CD4-positive, alpha-beta T cell (primary cell): Measurements from ENCODE around the gene KANK2. TPM values are rescaled to one million over a fixed set of nuclear protein-coding genes. Genes with fewer than 3 reads are reported as not detected.

ENCODE experiments used
- ATAC-seq: fragments of 200-7000 bp; cut with Tn5 transposase; one replicate; pipeline ENCODE4 v1.10.0; 2022; ENCODE audit warnings: mild to moderate bottlenecking; ENCODE audit not compliant: poor library complexity
- CTCF ChIA-PET: fragments of 350-600 bp; sonication (Branson Sonifier 250); formaldehyde crosslinking; loops from one replicate; lab custom pipeline; 2021; ENCODE audit warnings: antibody characterized with exemption, inconsistent platforms; lab: Charles Lee
- POLR2A ChIA-PET: fragments of 350-600 bp; sonication (Branson Sonifier 250); formaldehyde crosslinking; loops from one replicate; lab custom pipeline; 2021; ENCODE audit warnings: antibody characterized with exemption, inconsistent platforms; lab: Charles Lee
- DNase-seq, 14 experiments: peaks; one replicate each; pipeline ENCODE4 v3.0.0-alpha.2; 2013 to 2020; ENCODE audit warnings: mixed read lengths in 2 of 14
- H3K27ac ChIP-seq, 2 donors: one replicate each; pipeline versions ENCODE4 v1.5.1 to v1.7.0; 2013; ENCODE audit warnings: low read length in 2 of 2, low read depth in 1 of 2, mild to moderate bottlenecking in 1 of 2
- H3K27me3 ChIP-seq, 2 experiments: 1 replicate in 1 of 2; 2 replicates in 1 of 2; pipeline versions ENCODE4 v1.6.1 to v1.7.0; 2013; ENCODE audit warnings: low read length in 2 of 2, control low read depth in 1 of 2, mild to moderate bottlenecking in 1 of 2, moderate library complexity in 1 of 2; ENCODE audit not compliant: insufficient read depth in 2 of 2, control insufficient read depth in 1 of 2
- H3K36me3 ChIP-seq: one replicate; pipeline ENCODE4 v1.6.1; 2013; ENCODE audit warnings: low read length, control low read depth; ENCODE audit not compliant: insufficient read depth
- H3K4me1 ChIP-seq: one replicate; pipeline ENCODE4 v1.6.1; 2013; ENCODE audit warnings: low read length, control low read depth; ENCODE audit not compliant: insufficient read depth
- H3K4me3 ChIP-seq: one replicate; pipeline ENCODE4 v1.5.1; 2013; ENCODE audit warnings: mild to moderate bottlenecking, low read length, moderate library complexity
- H3K9me3 ChIP-seq, 2 experiments: 1 replicate in 1 of 2; 2 replicates in 1 of 2; pipeline versions ENCODE4 v1.6.1 to v1.7.0; 2013; ENCODE audit warnings: low read length in 2 of 2, mild to moderate bottlenecking in 2 of 2, control low read depth in 1 of 2, moderate library complexity in 1 of 2; ENCODE audit not compliant: control insufficient read depth in 1 of 2, insufficient read depth in 1 of 2
- H3K27ac Mint-ChIP-seq: one replicate; pipeline ENCODE4 v1.8.0; 2020; ENCODE audit warnings: mixed read lengths
- H3K27me3 Mint-ChIP-seq: one replicate; pipeline ENCODE4 v1.8.0; 2021; ENCODE audit warnings: mixed read lengths
- H3K36me3 Mint-ChIP-seq: one replicate; pipeline ENCODE4 v1.8.0; 2021; ENCODE audit warnings: low read depth, mixed read lengths
- H3K4me1 Mint-ChIP-seq: one replicate; pipeline ENCODE4 v1.8.0; 2021; ENCODE audit warnings: low read depth, mixed read lengths
- H3K4me3 Mint-ChIP-seq: one replicate; pipeline ENCODE4 v1.8.0; 2020; ENCODE audit warnings: mild to moderate bottlenecking, mixed read lengths
- H3K9me3 Mint-ChIP-seq: one replicate; pipeline ENCODE4 v1.8.0; 2020; ENCODE audit warnings: mixed read lengths
- CTCF ChIP-seq: fragments of 200-600 bp; IDR thresholded peaks from one replicate; pipeline ENCODE4 v1.8.0; 2022; ENCODE audit warnings: antibody characterized with exemption, mild to moderate bottlenecking
- intact Hi-C, 2 experiments: fragments of 100-400 bp; cut with DNase I in 1 of 2; cut with micrococcal nuclease in 1 of 2; formaldehyde crosslinking; loops; one replicate each; pipeline versions ENCODE4 v1.15.1 to v1.9.0; 2023 to 2025; cut with DNase I, micrococcal nuclease
- total RNA-seq, 174 experiments: library from RNA in 2 of 174; stranded (reverse) in 2 of 174; gene quantifications; one replicate each; pipeline ENCODE4 v1.2.3 and lab custom pipeline; 2021 to 2026

Gene KANK2
- total RNA-seq, 2 experiments from 2014 or later: not detected

- H3K27me3 ChIP-seq: peaks cover 5 to 15% of the 10 kb centered on the region in 2 experiments
- POLR2A ChIA-PET: no interaction called here
- H3K27me3 Mint-ChIP-seq: peaks cover 46% of the 10 kb centered on the region
These were observed 46.4 kb upstream of the KANK2 start for GRCh38 chr19:11243798-11244169.

GRCh38 chr19:11242864-11243797 is 45.8 kb upstream of the KANK2 start:
- Histone ChIP-seq H3K4me3 (no peak overlapping the region), H3K27ac (no peak overlapping the region), H3K4me1 (peaks cover 9% of the 10 kb centered on the region), H3K36me3 (no peaks in the 10 kb centered on the region), H3K9me3 (peaks cover 9 to 38% of the 10 kb centered on the region in 2 experiments), H3K27me3 (peaks cover 5 to 15% of the 10 kb centered on the region in 2 experiments)
- intact Hi-C loops: loop anchor here (1.0 to 5.0 kb wide), 3 partner anchors 239 to 344 kb away; partner anchors contain the start of gene ELAVL3 (in 1 of the 2)
- H3K36me3 Mint-ChIP-seq: no peaks in the 10 kb centered on the region
- TF ChIP-seq CTCF: peak; percentile 67
- ChIA-PET POLR2A (no interaction called here), CTCF (no interaction called here)
- peak; percentile 99 for ATAC-seq
- H3K4me1 Mint-ChIP-seq: peaks cover 5% of the 10 kb centered on the region
- peak; percentile 71 to 87 (median 78) for DNase-seq
- no peak overlapping the region for H3K27ac Mint-ChIP-seq
- peaks cover 5% of the 10 kb centered on the region for H3K9me3 Mint-ChIP-seq
- peaks cover 46% of the 10 kb centered on the region for H3K27me3 Mint-ChIP-seq
- H3K4me3 Mint-ChIP-seq: no peak overlapping the region

More at GRCh38 chr19:11243798-11244169, 46.4 kb upstream of the KANK2 start:
- no peak overlapping the region for H3K27ac Mint-ChIP-seq
- peaks cover 5% of the 10 kb centered on the region for H3K4me1 Mint-ChIP-seq
- no peak for TF ChIP-seq CTCF
- peaks cover 2% of the 10 kb centered on the region for H3K9me3 Mint-ChIP-seq
- Histone ChIP-seq H3K4me1 (peaks cover 9% of the 10 kb centered on the region), H3K36me3 (no peaks in the 10 kb centered on the region), H3K4me3 (no peak overlapping the region), H3K9me3 (peaks cover 6 to 32% of the 10 kb centered on the region in 2 experiments), H3K27ac (no peak overlapping the region)
- no peak overlapping the region for H3K4me3 Mint-ChIP-seq
- intact Hi-C loops: loop anchor here (1.0 to 5.0 kb wide), 3 partner anchors 239 to 344 kb away; partner anchors contain the start of gene ELAVL3 (in 1 of the 2)
- ATAC-seq (no peak), DNase-seq (no peak)
- H3K36me3 Mint-ChIP-seq: no peaks in the 10 kb centered on the region
- CTCF ChIA-PET: no interaction called here

GRCh38 chr19:11242025-11242424 is 44.7 kb upstream of the KANK2 start:
- TF ChIP-seq CTCF: no peak
- ChIA-PET POLR2A (no interaction called here), CTCF (interaction anchor here (0.5 kb wide), 1 partner anchor 221 kb away, joined by 3 read pairs; no protein-coding TSS in a partner anchor)
- Mint-ChIP-seq H3K36me3 (no peaks in the 10 kb centered on the region), H3K4me1 (peaks cover 5% of the 10 kb centered on the region), H3K4me3 (no peak overlapping the region), H3K9me3 (peaks cover 6% of the 10 kb centered on the region), H3K27me3 (peaks cover 40% of the 10 kb centered on the region), H3K27ac (no peak overlapping the region)
- no peaks in the 10 kb centered on the region for H3K36me3 ChIP-seq
- no peak overlapping the region for H3K27ac ChIP-seq
- no peak overlapping the region for H3K4me3 ChIP-seq
- intact Hi-C loops: loop anchor here in 1 of 2 experiments (5.0 kb wide), 2 partner anchors 240 to 345 kb away; partner anchors contain the start of gene ELAVL3
- peaks cover 5 to 15% of the 10 kb centered on the region in 2 experiments for H3K27me3 ChIP-seq
- peaks cover 11 to 45% of the 10 kb centered on the region in 2 experiments for H3K9me3 ChIP-seq
- H3K4me1 ChIP-seq: peaks cover 9% of the 10 kb centered on the region
- no peak for DNase-seq
- ATAC-seq: no peak
